Liver (tissue), 9 donors: ENCODE results near the gene CCDC7. TPM values are rescaled to one million over a fixed set of nuclear protein-coding genes. Genes with fewer than 3 reads are reported as not detected.

ENCODE experiments used
- DNase-seq: peaks from one replicate; pipeline ENCODE4 v3.0.0-alpha.2; 2017; ENCODE audit warnings: low spot score
- H3K27ac ChIP-seq, 2 donors: one replicate each; pipeline ENCODE4 v1.7.0; 2013; ENCODE audit warnings: inconsistent platforms in 2 of 2, low read length in 2 of 2, control low read depth in 1 of 2, low read depth in 1 of 2, mild to moderate bottlenecking in 1 of 2
- H3K27me3 ChIP-seq, 4 donors: one replicate each; pipeline versions ENCODE4 v1.6.1 to v1.7.0; 2013; ENCODE audit warnings: low read length in 3 of 4, inconsistent platforms in 1 of 4, mild to moderate bottlenecking in 1 of 4, moderate library complexity in 1 of 4; ENCODE audit not compliant: control insufficient read depth in 4 of 4, insufficient read depth in 4 of 4
- H3K36me3 ChIP-seq, 4 donors: one replicate each; pipeline versions ENCODE4 v1.6.1 to v1.7.0; 2013; ENCODE audit warnings: low read length in 3 of 4, mild to moderate bottlenecking in 3 of 4, low read depth in 1 of 4, moderate library complexity in 1 of 4; ENCODE audit not compliant: control insufficient read depth in 4 of 4, insufficient read depth in 3 of 4
- H3K4me1 ChIP-seq, 4 donors: one replicate each; pipeline versions ENCODE4 v1.6.1 to v1.7.0; 2013; ENCODE audit warnings: low read length in 3 of 4, mild to moderate bottlenecking in 3 of 4, moderate library complexity in 1 of 4; ENCODE audit not compliant: control insufficient read depth in 4 of 4, insufficient read depth in 4 of 4
- H3K4me3 ChIP-seq, 3 donors: one replicate each; pipeline versions ENCODE4 v1.6.1 to v1.7.0; 2013; ENCODE audit warnings: low read length in 3 of 3, control low read depth in 1 of 3, low read depth in 1 of 3, mild to moderate bottlenecking in 1 of 3
- H3K9ac ChIP-seq, 2 donors: one replicate each; pipeline ENCODE4 v1.7.0; 2013; ENCODE audit warnings: low read length in 2 of 2, mild to moderate bottlenecking in 2 of 2, moderate library complexity in 2 of 2, control low read depth in 1 of 2, low read depth in 1 of 2
- H3K9me3 ChIP-seq, 4 donors: one replicate each; pipeline versions ENCODE4 v1.6.1 to v1.7.0; 2013; ENCODE audit warnings: low read length in 3 of 4; ENCODE audit not compliant: control insufficient read depth in 4 of 4
- ATF3 ChIP-seq: IDR thresholded peaks from 2 replicates; pipeline ENCODE4 v1.6.1; 2016; ENCODE audit warnings: antibody characterized with exemption
- CTCF ChIP-seq: fragments of 150-350 bp; IDR thresholded peaks from 2 replicates; pipeline ENCODE4 v1.5.1; 2017; ENCODE audit warnings: improper control_type of control experiment, low read depth, low read length; ENCODE audit not compliant: missing input control
- EGR1 ChIP-seq, 2 donors: IDR thresholded peaks; 2 replicates each; pipeline ENCODE4 v1.6.1; 2016 to 2018; ENCODE audit warnings: antibody characterized with exemption in 2 of 2, low read depth in 2 of 2
- FOXA1 ChIP-seq: IDR thresholded peaks from 2 replicates; pipeline ENCODE4 v1.6.1; 2016; ENCODE audit warnings: antibody characterized with exemption
- FOXA2 ChIP-seq: IDR thresholded peaks from 2 replicates; pipeline ENCODE4 v1.6.1; 2016; ENCODE audit warnings: antibody characterized with exemption
- GABPA ChIP-seq, 2 donors: IDR thresholded peaks in 1 of 2; conservative IDR thresholded peaks in 1 of 2; 2 replicates each; pipeline ENCODE4 v1.6.1; 2016; ENCODE audit warnings: antibody characterized with exemption in 2 of 2, mild to moderate bottlenecking in 1 of 2, moderate library complexity in 1 of 2
- HNF4A ChIP-seq, 2 donors: conservative IDR thresholded peaks; 2 replicates each; pipeline ENCODE4 v1.6.1; 2016; ENCODE audit warnings: antibody characterized with exemption in 2 of 2, mild to moderate bottlenecking in 2 of 2
- HNF4G ChIP-seq: IDR thresholded peaks from 2 replicates; pipeline ENCODE4 v1.6.1; 2016; ENCODE audit warnings: antibody characterized with exemption
- JUND ChIP-seq, 2 donors: IDR thresholded peaks; 2 replicates each; pipeline ENCODE4 v1.6.1; 2016; ENCODE audit warnings: antibody characterized with exemption in 2 of 2
- MAX ChIP-seq: IDR thresholded peaks from 2 replicates; pipeline ENCODE4 v1.6.1; 2016; ENCODE audit warnings: antibody characterized with exemption
- NR2F2 ChIP-seq: IDR thresholded peaks from 2 replicates; pipeline ENCODE4 v1.6.1; 2016; ENCODE audit warnings: antibody characterized with exemption
- RAD21 ChIP-seq, 2 donors: IDR thresholded peaks; 2 replicates each; pipeline ENCODE4 v1.6.1; 2016; ENCODE audit warnings: antibody characterized with exemption in 2 of 2, mild to moderate bottlenecking in 2 of 2
- REST ChIP-seq: IDR thresholded peaks from 2 replicates; pipeline ENCODE4 v1.6.1; 2016; ENCODE audit warnings: antibody characterized with exemption, mild to moderate bottlenecking
- RXRA ChIP-seq, 2 donors: IDR thresholded peaks; 2 replicates each; pipeline ENCODE4 v1.6.1; 2017 to 2018; ENCODE audit warnings: antibody characterized with exemption in 2 of 2, mild to moderate bottlenecking in 1 of 2
- SP1 ChIP-seq: IDR thresholded peaks from 2 replicates; pipeline ENCODE4 v1.6.1; 2018; ENCODE audit warnings: antibody characterized with exemption, mild to moderate bottlenecking
- YY1 ChIP-seq: IDR thresholded peaks from 2 replicates; pipeline ENCODE4 v1.6.1; 2016; ENCODE audit warnings: antibody characterized with exemption, mild to moderate bottlenecking
- ZBTB33 ChIP-seq: IDR thresholded peaks from 2 replicates; pipeline ENCODE4 v1.6.1; 2016; ENCODE audit warnings: antibody characterized with exemption
- WGBS: extraction: QIAGEN DNeasy Blood & Tissue Kit; methylation state at CpG from one replicate; pipeline ENCODE4 v1.1.7; 2013; 5-methylcytosine and 5-hydroxymethylcytosine counted together
- polyA plus RNA-seq, 2 donors: library from polyadenylated mRNA; stranded (reverse) in 1 of 2; unstranded in 1 of 2; fragments of 200-250 nt in 1 of 2; fragments of >200 nt in 1 of 2; fragmentation: Nextera tagmentation in 1 of 2; extraction: Ambion mirVana in 1 of 2; gene quantifications; one replicate each; pipeline versions ENCODE4 v1.2.1 to v1.2.3, GENCODE V29; 2013 to 2015
- total RNA-seq, 2 donors: library from RNA; depleted of rRNA; stranded (reverse); fragments of >200 nt; gene quantifications; one replicate each; pipeline ENCODE4 v1.2.3, GENCODE V29; 2014
- donor health status: healthy.
- donor health status: healthy.
- donor health status: healthy.
- donor health status: healthy.
- donor health status: healthy.

CCDC7 gene
- total and polyA plus RNA-seq, 4 donors, result 0.47 to 5.9 (median 3.2) TPM

- Histone ChIP-seq H3K9me3 (peaks cover 0 to 3% (median 1%) of the 10 kb centered on the region in 4 donors), H3K4me3 (no peak overlapping the region), H3K27me3 (no peaks in the 10 kb centered on the region), H3K27ac (no peak overlapping the region), H3K36me3 (no peaks in the 10 kb centered on the region), H3K4me1 (no peaks in the 10 kb centered on the region), H3K9ac (no peak overlapping the region)
- WGBS, result 47% methylated on average over 1 of the region's 1 CpG
- TF ChIP-seq REST (no peak), ATF3 (no peak), CTCF (no peak), NR2F2 (no peak), RAD21 (IDR thresholded peaks at IDR 0.05) (no peak), SP1 (no peak), FOXA1 (no peak), EGR1 (IDR thresholded peaks at IDR 0.05; ENCODE audit: low read depth in 2 of 2) (no peak), RXRA (IDR thresholded peaks at IDR 0.05) (no peak), ZBTB33 (no peak), FOXA2 (no peak), GABPA (IDR thresholded peaks at IDR 0.05 in 1 of 2, conservative IDR thresholded peaks at IDR 0.05 in 1 of 2) (no peak), YY1 (no peak)
- DNase-seq, result no peak
Measured at GRCh38 chr10:32433542-32433941, 12.4 kb upstream of the CCDC7 start.

- Histone ChIP-seq H3K27me3 (no peaks in the 10 kb centered on the region), H3K9ac (no peak overlapping the region), H3K9me3 (peaks cover 0 to 3% (median 1%) of the 10 kb centered on the region in 4 donors), H3K4me3 (no peak overlapping the region), H3K4me1 (no peaks in the 10 kb centered on the region), H3K27ac (no peak overlapping the region), H3K36me3 (no peaks in the 10 kb centered on the region)
- DNase-seq, result no peak
- TF ChIP-seq JUND (IDR thresholded peaks at IDR 0.05) (no peak), FOXA1 (no peak), ATF3 (no peak), CTCF (no peak), YY1 (no peak), SP1 (no peak), GABPA (IDR thresholded peaks at IDR 0.05 in 1 of 2, conservative IDR thresholded peaks at IDR 0.05 in 1 of 2) (no peak), MAX (no peak), HNF4G (no peak), ZBTB33 (no peak), RXRA (IDR thresholded peaks at IDR 0.05) (no peak), FOXA2 (no peak), HNF4A (conservative IDR thresholded peaks at IDR 0.05) (no peak), RAD21 (IDR thresholded peaks at IDR 0.05) (no peak)
Measured at GRCh38 chr10:32436215-32436614, 9.7 kb upstream of the CCDC7 start.
